Measurements from ENCODE around the gene ARHGEF10L. TPM values are rescaled to one million over a fixed set of nuclear protein-coding genes. Genes with fewer than 3 reads are reported as not detected.

ARHGEF10L gene
- total RNA-seq, 2 experiments from 2014 or later, result not detected

GRCh38 chr1:17594690-17595601, 55.4 kb downstream of the ARHGEF10L start:
- CTCF ChIA-PET, result interaction anchor here (1.0 kb wide), 1 partner anchor 93 kb away, joined by 4 read pairs; no protein-coding TSS in a partner anchor

GRCh38 chr1:17595602-17595925, 56.1 kb downstream of the ARHGEF10L start:
- H3K4me1 Mint-ChIP-seq (ENCODE audit: low read depth), result no peaks in the 10 kb centered on the region
- H3K36me3 Mint-ChIP-seq (ENCODE audit: low read depth), result no peaks in the 10 kb centered on the region
- CTCF ChIA-PET, result no interaction called here
- POLR2A ChIA-PET, result no interaction called here
- H3K27me3 Mint-ChIP-seq (ENCODE audit: low read depth), result no peaks in the 10 kb centered on the region
- H3K4me3 Mint-ChIP-seq, result no peak overlapping the region
- no peak overlapping the region for H3K27ac Mint-ChIP-seq
- ATAC-seq (no peak), DNase-seq (no peak)
- no peaks in the 10 kb centered on the region for H3K9me3 Mint-ChIP-seq (ENCODE audit: insufficient read depth)

More at GRCh38 chr1:17594690-17595601, 55.4 kb downstream of the ARHGEF10L start:
- POLR2A ChIA-PET, result no interaction called here
- Mint-ChIP-seq H3K9me3 (ENCODE audit: insufficient read depth) (no peaks in the 10 kb centered on the region), H3K27ac (no peak overlapping the region), H3K4me3 (no peak overlapping the region), H3K27me3 (ENCODE audit: low read depth) (no peaks in the 10 kb centered on the region), H3K36me3 (ENCODE audit: low read depth) (no peaks in the 10 kb centered on the region), H3K4me1 (ENCODE audit: low read depth) (no peaks in the 10 kb centered on the region)
- no peak for ATAC-seq
- no peak for DNase-seq

DNA sequence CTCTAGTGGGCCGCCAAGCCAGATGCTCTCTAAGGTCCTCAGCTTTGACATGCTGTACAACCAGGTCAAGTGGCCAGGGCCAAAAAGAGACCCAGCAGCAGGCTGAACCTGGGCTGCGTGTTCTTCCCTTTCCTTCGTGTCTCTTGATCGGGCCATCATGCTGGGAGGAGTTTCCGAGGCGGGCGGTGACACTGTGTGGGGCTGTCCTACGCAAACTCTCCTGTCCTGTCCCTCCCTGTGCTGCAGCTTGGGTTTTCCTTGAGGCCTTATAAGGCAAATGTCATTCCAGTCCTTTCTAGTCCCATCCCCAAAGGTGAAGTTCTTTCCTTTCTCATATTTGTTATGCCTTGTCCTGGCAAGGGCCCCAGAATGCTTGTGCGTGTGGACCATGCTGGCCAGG, 56.7 kb downstream of the ARHGEF10L start:
- no peak overlapping the region for H3K27ac Mint-ChIP-seq
- H3K9me3 Mint-ChIP-seq (ENCODE audit: insufficient read depth), result no peaks in the 10 kb centered on the region
- H3K4me1 Mint-ChIP-seq (ENCODE audit: low read depth), result no peaks in the 10 kb centered on the region
- no peaks in the 10 kb centered on the region for H3K27me3 Mint-ChIP-seq (ENCODE audit: low read depth)
- no peak overlapping the region for H3K4me3 Mint-ChIP-seq
- CTCF ChIA-PET, result no interaction called here
- no peaks in the 10 kb centered on the region for H3K36me3 Mint-ChIP-seq (ENCODE audit: low read depth)
- ATAC-seq (no peak), DNase-seq (no peak)
- POLR2A ChIA-PET, result no interaction called here

- Mint-ChIP-seq H3K27me3 (ENCODE audit: low read depth) (no peaks in the 10 kb centered on the region), H3K27ac (no peak overlapping the region), H3K9me3 (ENCODE audit: insufficient read depth) (no peaks in the 10 kb centered on the region), H3K4me1 (ENCODE audit: low read depth) (no peaks in the 10 kb centered on the region), H3K4me3 (no peak overlapping the region), H3K36me3 (ENCODE audit: low read depth) (no peaks in the 10 kb centered on the region)
- ATAC-seq (no peak), DNase-seq (no peak)
- CTCF ChIA-PET, result no interaction called here
- POLR2A ChIA-PET, result no interaction called here
Measured at GRCh38 chr1:17596651-17597509, 57.4 kb downstream of the ARHGEF10L start.

GRCh38 chr1:17597651-17598050, 58.2 kb downstream of the ARHGEF10L start:
- no peaks in the 10 kb centered on the region for H3K36me3 Mint-ChIP-seq (ENCODE audit: low read depth)
- POLR2A ChIA-PET, result no interaction called here
- CTCF ChIA-PET, result no interaction called here
- H3K9me3 Mint-ChIP-seq (ENCODE audit: insufficient read depth), result no peaks in the 10 kb centered on the region
- no peak overlapping the region for H3K4me3 Mint-ChIP-seq
- no peaks in the 10 kb centered on the region for H3K27me3 Mint-ChIP-seq (ENCODE audit: low read depth)
- ATAC-seq (no peak), DNase-seq (no peak)
- no peaks in the 10 kb centered on the region for H3K4me1 Mint-ChIP-seq (ENCODE audit: low read depth)
- H3K27ac Mint-ChIP-seq, result no peak overlapping the region

DNA sequence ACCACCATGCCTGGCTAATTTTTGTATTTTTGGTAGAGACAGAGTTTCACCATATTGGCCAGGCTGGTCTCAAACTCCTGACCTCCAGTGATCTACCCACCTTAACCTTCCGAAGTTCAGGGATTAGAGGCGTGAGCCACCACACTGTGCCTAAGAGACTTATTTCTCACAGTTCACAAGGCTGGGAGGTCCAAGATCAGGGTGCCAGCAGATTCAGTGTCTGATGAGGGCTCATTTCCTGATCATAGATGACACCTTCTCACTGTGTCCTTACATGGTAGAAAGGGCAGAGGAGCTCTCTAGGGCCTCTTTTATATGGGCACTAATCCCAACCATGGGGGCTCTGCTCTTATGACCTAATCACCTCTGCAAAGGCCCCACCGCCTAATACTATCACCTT, 58.8 kb downstream of the ARHGEF10L start:
- ChIA-PET CTCF (no interaction called here), POLR2A (no interaction called here)
- no peak overlapping the region for H3K4me3 Mint-ChIP-seq
- H3K27ac Mint-ChIP-seq, result no peak overlapping the region
- no peaks in the 10 kb centered on the region for H3K4me1 Mint-ChIP-seq (ENCODE audit: low read depth)
- DNase-seq, result no peak
- no peaks in the 10 kb centered on the region for H3K9me3 Mint-ChIP-seq (ENCODE audit: insufficient read depth)
- no peaks in the 10 kb centered on the region for H3K27me3 Mint-ChIP-seq (ENCODE audit: low read depth)
- ATAC-seq, result no peak
- no peaks in the 10 kb centered on the region for H3K36me3 Mint-ChIP-seq (ENCODE audit: low read depth)

GRCh38 chr1:17599291-17599953, 59.9 kb downstream of the ARHGEF10L start:
- POLR2A ChIA-PET, result no interaction called here
- no peak overlapping the region for H3K27ac Mint-ChIP-seq
- no peak for ATAC-seq

GRCh38 chr1:17599954-17600300, 60.4 kb downstream of the ARHGEF10L start:
- no peak overlapping the region for H3K4me3 Mint-ChIP-seq
- H3K27me3 Mint-ChIP-seq (ENCODE audit: low read depth), result no peaks in the 10 kb centered on the region
- no peak overlapping the region for H3K27ac Mint-ChIP-seq
- CTCF ChIA-PET, result no interaction called here
- POLR2A ChIA-PET, result no interaction called here
- no peak for ATAC-seq
- H3K9me3 Mint-ChIP-seq (ENCODE audit: insufficient read depth), result no peaks in the 10 kb centered on the region
- H3K4me1 Mint-ChIP-seq (ENCODE audit: low read depth), result no peaks in the 10 kb centered on the region
- no peaks in the 10 kb centered on the region for H3K36me3 Mint-ChIP-seq (ENCODE audit: low read depth)
- DNase-seq, result no peak

More at GRCh38 chr1:17599291-17599953, 59.9 kb downstream of the ARHGEF10L start:
- H3K4me3 Mint-ChIP-seq, result no peak overlapping the region
- H3K36me3 Mint-ChIP-seq (ENCODE audit: low read depth), result no peaks in the 10 kb centered on the region
- CTCF ChIA-PET, result no interaction called here
- H3K9me3 Mint-ChIP-seq (ENCODE audit: insufficient read depth), result no peaks in the 10 kb centered on the region
- no peaks in the 10 kb centered on the region for H3K27me3 Mint-ChIP-seq (ENCODE audit: low read depth)
- H3K4me1 Mint-ChIP-seq (ENCODE audit: low read depth), result no peaks in the 10 kb centered on the region
- DNase-seq, result no peak

- no peak for DNase-seq
- Mint-ChIP-seq H3K9me3 (ENCODE audit: insufficient read depth) (no peaks in the 10 kb centered on the region), H3K4me3 (no peak overlapping the region), H3K36me3 (ENCODE audit: low read depth) (no peaks in the 10 kb centered on the region), H3K27me3 (ENCODE audit: low read depth) (no peaks in the 10 kb centered on the region), H3K27ac (no peak overlapping the region), H3K4me1 (ENCODE audit: low read depth) (no peaks in the 10 kb centered on the region)
- CTCF ChIA-PET, result no interaction called here
- POLR2A ChIA-PET, result no interaction called here
- no peak for ATAC-seq
Measured at GRCh38 chr1:17600321-17600720, 60.8 kb downstream of the ARHGEF10L start.

- no peaks in the 10 kb centered on the region for H3K9me3 Mint-ChIP-seq (ENCODE audit: insufficient read depth)
- H3K4me1 Mint-ChIP-seq (ENCODE audit: low read depth), result no peaks in the 10 kb centered on the region
- no peak overlapping the region for H3K4me3 Mint-ChIP-seq
- ChIA-PET CTCF (no interaction called here), POLR2A (no interaction called here)
- no peak overlapping the region for H3K27ac Mint-ChIP-seq
- no peak for DNase-seq
- ATAC-seq, result no peak
- no peaks in the 10 kb centered on the region for H3K27me3 Mint-ChIP-seq (ENCODE audit: low read depth)
- no peaks in the 10 kb centered on the region for H3K36me3 Mint-ChIP-seq (ENCODE audit: low read depth)
Measured at GRCh38 chr1:17601643-17602382, 62.3 kb downstream of the ARHGEF10L start.

- Mint-ChIP-seq H3K27me3 (ENCODE audit: low read depth) (no peaks in the 10 kb centered on the region), H3K4me1 (ENCODE audit: low read depth) (no peaks in the 10 kb centered on the region), H3K9me3 (ENCODE audit: insufficient read depth) (no peaks in the 10 kb centered on the region), H3K27ac (no peak overlapping the region), H3K4me3 (no peak overlapping the region), H3K36me3 (ENCODE audit: low read depth) (no peaks in the 10 kb centered on the region)
- ATAC-seq, result no peak
- DNase-seq, result no peak
- POLR2A ChIA-PET, result no interaction called here
- CTCF ChIA-PET, result no interaction called here
Measured at GRCh38 chr1:17603091-17603841, 63.8 kb downstream of the ARHGEF10L start.
